Stimulated activated CD4-positive, alpha-beta T cell treated with anti-CD3 and anti-CD28 coated beads, Interleukin-4, amount 100 ng/mL, for 1 hour (primary cell): Measurements from ENCODE around the gene PRR29.
"Not testable (repeated sequence)": the region's sequence is repeated elsewhere in the genome, so short reads cannot be mapped to it uniquely, and the experiment has no call there.

ENCODE experiments used
- DNase-seq: peaks from one replicate; pipeline ENCODE4 v3.0.0-alpha.2; 2020

The PRR29 gene

DNA sequence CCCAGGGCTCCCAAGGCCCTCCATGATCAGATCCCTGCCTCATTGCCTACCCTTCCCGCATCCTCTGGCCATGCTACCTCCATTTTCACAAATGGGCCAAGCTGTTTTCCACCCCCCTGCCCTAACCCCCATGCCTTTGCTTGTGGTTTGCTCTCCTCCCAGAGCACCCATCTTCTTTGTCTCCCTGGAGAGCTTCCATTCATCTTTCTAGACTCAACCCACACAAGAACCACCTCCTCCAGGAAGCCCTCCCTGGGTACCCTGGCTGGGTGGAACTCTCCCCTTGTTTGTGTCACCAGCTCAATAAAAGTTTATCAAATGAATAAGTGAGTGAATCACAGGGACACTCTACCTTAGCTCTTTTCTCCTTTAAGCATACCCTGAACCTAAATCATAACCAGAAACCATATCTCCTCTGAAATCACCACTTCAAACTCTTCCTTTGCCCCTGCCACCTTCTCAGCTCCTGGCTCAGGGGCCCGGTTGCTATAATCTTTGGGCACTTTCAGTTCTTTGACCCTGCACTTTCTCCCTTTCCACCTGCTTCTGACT lies 22.5 kb upstream of the PRR29 start:
- no peak for DNase-seq

DNA sequence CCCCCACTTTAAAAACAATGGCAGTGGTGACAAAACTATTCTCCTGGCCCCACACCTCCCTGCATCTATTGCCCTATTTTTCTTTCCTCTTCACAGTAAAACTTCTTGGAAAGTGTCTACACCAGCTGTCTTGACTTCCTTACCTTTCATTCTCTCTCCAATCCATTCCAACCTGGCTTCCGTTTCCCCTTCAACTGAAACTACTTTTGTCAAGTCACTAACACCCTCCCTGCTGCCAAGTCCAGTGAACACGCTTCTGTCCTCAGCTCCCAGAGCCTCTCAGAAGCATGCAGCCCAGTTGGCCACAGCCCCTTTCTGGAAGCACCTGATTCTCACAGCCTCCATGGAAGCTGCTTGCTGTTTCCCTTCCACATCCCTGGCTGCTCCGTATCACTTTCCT lies 21.4 kb upstream of the PRR29 start:
- no peak for DNase-seq

DNA sequence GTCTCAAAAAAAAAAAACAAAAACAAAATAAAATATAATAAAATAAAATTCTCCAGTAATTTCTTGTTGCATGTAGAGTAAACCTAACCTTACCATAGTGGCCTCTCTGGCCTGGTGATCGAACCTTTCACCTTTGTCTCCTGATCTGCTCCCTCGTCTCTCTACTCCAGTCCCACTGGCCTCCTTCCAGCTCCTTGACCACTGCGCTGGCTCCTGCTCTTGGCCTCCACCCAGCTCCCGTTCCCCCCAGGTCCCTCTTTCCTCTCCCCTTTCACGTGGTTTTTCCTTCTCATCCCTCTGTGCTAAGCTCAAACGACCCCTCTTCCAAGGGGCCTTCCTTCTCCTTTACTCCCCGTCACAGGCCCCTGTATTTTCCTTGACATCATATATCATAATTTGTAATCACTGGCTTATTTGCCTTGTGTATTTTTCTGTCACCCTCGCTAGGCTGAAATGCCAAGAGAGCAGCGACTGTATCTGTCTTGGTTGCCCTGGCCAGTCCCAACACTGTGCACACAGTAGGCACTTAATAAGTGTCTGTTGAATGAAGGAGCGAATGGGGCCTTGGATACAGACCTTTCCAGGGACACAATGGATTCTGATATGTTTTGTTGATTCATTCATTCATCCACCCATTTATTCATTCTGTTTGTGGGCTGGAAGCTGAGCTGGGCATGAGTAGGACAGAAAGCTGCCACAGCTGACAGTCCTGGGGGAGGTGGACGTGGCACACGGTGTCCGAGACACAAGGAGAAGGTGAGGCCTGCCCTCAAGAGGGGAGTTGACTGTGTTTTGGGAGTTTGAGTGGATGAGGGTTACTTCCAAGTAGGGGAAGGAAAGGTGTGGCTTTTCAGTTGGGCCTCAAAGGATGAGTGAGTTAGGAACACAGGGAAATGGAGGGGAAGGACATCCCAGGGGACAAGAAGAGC lies 19.6 kb upstream of the PRR29 start:
- no peak for DNase-seq

DNA sequence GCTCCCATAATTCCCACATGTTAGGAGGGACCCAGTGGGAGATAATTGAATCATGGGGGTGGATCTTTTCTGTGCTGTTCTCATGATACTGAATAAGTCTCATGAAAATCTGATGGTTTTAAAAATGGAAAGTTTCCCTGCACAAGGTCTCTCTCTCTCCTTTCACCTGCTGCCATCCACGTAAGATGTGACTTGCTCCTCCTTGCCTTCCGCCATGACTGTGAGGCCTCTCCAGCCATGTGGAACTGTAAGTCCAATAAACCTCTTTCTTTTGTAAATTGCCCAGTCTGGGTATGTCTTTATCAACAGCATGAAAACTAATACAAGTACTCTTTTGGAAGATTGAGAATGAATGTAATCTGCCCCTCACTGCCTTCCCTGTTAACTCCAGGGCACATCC lies 15.5 kb upstream of the PRR29 start:
- not testable (repeated sequence) for DNase-seq

GRCh38 chr17:63983320-63983719 lies 14.8 kb upstream of the PRR29 start:
- no peak for DNase-seq

DNA sequence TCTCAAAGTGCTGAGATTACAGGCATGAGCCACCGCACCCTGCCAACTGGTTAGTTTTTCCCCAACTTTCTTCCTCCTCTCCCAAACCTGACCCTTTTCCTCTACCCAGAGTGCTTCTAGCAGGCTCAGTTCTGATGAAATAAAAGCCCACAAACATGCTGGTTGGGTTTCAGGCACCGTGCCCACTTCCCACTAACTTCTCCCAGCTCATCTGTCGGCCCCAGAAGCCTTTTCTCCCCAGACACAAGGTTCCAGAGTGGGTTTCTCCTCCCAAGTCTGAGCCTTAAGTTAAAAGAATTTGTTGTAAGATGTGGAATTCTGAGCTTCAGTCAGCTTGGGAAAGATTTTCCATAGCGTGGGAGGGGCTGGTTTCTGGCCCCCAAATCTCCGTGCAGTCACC lies 13.9 kb upstream of the PRR29 start:
- DNase-seq, result no peak

GRCh38 chr17:63984651-63985386 lies 13.3 kb upstream of the PRR29 start:
- DNase-seq, result peak; percentile 35

- DNase-seq, result no peak
Measured at GRCh38 chr17:63985387-63986140, 12.6 kb upstream of the PRR29 start.

GRCh38 chr17:63986821-63987220 lies 11.3 kb upstream of the PRR29 start:
- no peak for DNase-seq

GRCh38 chr17:63987221-63988126 lies 10.7 kb upstream of the PRR29 start:
- DNase-seq, result no peak

DNA sequence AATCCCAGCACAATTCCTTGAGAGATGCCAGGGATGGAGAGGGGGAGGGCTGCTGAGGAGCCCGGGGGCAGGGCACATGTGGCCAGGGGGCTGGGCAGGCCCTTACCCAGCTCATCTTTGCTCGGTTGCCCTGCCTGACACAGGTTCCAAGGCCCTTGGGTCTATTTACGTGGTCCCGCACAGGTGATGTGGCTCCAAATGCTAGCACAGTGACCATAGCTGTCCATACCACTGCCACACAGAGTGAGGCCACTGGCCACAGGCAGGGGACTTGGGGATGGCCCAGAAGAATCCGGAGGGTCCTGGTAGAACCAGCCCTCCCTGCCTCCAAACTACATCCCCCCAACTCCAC lies 10.0 kb upstream of the PRR29 start:
- no peak for DNase-seq

GRCh38 chr17:63988741-63989621 lies 9.2 kb upstream of the PRR29 start:
- DNase-seq, result no peak

GRCh38 chr17:63989622-63990345 lies 8.4 kb upstream of the PRR29 start:
- no peak for DNase-seq

DNA sequence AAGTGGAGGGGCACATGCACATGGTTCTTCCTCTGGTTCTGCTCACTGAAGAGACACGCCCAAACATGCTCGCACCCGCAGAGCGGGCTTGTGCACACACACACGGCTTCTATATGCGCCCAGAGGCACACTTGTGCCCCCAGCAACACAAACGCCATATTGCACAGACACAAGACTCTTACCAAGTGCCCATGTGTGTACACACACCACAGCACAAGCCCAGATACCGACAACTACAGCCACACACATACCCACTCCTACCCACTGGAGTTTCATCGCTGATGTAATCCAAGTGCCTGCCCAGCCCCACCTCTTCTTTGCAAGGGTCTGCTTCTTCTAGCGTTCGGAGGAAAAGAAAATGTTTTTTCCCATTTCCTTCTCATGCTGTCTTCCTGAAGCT lies 6.5 kb upstream of the PRR29 start:
- DNase-seq, result no peak

DNA sequence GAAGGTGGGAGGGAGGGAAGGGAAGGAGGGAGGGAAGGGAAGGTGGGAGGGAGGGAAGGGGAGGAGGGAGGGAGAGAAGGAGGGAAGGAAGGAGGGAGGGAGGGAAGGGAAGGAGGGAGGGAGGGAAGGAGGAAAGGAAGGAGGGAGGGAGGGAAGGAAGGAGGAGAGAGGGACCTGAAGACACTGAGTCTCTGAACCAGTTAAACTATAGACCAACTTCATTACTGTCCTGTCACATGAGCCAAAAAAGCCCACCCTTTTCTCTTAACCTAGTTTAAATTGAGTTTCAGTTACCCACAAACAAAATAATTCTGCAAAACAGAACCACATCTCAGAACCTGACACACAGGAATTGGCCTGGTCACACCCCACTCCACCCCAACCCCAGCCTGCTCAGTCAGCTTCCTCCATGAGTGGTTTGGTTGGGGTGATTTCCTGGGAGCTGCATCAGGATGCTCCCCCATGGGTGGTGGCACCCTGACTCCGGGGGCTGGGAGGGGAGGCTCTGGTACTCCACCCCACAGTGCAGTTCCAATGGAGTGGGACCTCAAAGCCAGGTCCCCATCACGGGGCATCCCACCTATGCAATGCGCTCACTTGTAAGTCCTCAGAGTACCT lies 4.7 kb upstream of the PRR29 start:
- no peak for DNase-seq

DNA sequence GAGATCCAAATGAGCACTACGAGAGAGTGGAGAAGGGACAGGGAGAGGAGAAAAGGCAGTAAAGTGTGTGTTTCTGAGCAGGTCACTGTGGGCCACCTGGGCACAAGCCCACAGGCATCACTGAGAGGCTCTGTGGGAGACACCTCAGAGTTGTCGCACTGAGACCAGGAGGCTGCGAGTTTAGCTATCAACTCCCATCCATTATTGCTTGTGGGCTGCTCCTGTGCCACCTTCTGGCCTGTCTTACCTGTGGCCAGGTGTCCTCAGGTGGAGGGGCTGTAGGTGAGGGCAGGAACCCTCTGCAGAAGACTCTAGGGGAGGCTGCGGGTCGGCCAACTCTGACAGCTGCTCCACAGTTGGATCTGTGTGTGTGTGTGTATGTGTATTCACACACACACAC lies 2.5 kb upstream of the PRR29 start:
- no peak for DNase-seq

DNA sequence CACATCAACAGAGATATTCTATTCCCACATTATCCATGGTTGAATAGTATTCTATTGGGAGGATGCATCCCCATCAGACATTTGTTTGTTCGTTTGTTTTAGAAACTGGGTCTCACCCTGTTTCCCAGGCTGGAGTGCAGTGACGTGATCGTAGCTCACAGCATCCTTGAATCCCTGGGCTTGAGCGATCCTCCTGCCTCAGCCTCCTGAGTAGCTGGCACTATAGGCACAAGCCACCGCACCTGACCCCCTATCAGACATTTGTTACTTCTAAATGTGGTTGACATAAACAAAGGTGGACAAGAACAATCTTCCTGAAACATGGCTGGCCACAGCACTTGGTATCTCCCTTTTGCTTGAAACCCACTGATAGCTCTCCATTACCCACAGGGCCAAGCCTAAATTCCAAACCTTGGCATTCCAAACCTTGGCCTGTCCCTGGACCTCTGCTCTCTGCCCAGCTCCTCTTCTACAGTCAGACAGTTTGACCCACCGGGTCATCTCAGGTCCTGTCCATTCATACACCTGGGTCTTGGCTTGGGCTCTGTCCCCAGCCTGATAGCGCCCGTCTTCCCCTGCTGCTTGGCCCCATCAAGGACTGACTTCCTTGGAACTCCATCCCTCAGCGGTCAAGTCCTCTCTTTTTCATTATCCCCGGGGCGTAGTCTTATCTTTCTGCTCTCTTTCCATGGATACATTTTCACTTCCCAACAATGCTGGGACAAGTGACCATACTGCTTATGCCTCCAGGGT lies 1.5 kb upstream of the PRR29 start:
- DNase-seq, result no peak

DNA sequence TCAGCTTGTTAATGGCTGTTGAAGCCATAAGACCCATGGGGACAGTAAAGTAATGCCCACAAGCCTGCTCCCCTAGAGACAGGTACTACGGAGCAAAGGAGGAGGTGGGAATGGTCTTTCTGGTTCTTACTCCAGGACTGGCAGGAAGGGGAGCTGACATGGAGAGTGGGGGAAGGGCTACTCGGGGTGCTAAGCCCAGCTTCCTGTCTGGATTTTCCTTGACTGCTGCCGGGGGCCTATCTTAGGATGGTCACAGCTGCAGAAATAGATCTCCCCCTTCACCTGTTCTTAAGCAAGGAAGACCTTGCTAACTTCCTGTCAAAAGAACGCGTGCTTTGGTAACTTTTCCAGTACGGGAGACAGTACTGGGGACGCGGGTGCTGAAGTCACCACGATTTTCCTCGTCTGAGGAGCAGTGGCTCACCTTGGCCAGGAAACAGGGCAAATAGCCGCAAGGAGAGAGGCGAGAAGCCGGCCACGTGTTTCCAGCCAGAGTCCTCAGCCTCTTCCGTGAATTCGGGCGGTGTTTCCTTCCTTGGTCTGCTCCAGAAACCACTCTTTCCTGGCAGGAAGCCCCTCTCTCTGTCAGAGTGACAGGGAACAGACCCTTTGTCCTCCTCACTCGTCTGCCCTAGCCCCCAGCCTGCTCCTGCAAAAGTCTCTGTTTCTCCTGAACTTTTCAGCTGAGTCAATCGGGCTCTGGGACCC lies 656 bp upstream of the PRR29 start:
- no peak for DNase-seq
